Keratinocyte (primary cell): ENCODE measurements around the gene ANO2. TPM values are rescaled to one million over a fixed set of nuclear protein-coding genes. Genes with fewer than 3 reads are reported as not detected.

Experiments
- DNase-seq: peaks from one replicate; pipeline ENCODE4 v3.0.0-alpha.2; 2011; ENCODE audit warnings: low read depth, missing footprints, low spot score
- FAIRE-seq: peaks from 2 replicates; lab custom pipeline; 2011; peaks lifted over from hg19 to GRCh38; lab: Jason Lieb, UNC
- H2AFZ ChIP-seq: 2 replicates; pipeline ENCODE4 v1.6.0; 2012; ENCODE audit warnings: low read length, control low read depth, inconsistent platforms; ENCODE audit not compliant: control insufficient read depth
- H3K27ac ChIP-seq: 2 replicates; pipeline ENCODE4 v1.5.1; 2011; ENCODE audit warnings: low read length; ENCODE audit not compliant: control insufficient read depth, insufficient read depth
- H3K27me3 ChIP-seq: 3 replicates; pipeline ENCODE4 v1.6.0; 2011; ENCODE audit warnings: low read length; ENCODE audit not compliant: control insufficient read depth, insufficient read depth; ENCODE audit errors: extremely low read depth
- H3K36me3 ChIP-seq, 2 experiments: 2 replicates in 1 of 2; 3 replicates in 1 of 2; pipeline ENCODE4 v1.5.1; 2011; ENCODE audit warnings: low read length in 2 of 2, mild to moderate bottlenecking in 1 of 2; ENCODE audit not compliant: control insufficient read depth in 2 of 2, insufficient read depth in 2 of 2; ENCODE audit errors: extremely low read depth in 1 of 2
- H3K4me1 ChIP-seq: 3 replicates; pipeline ENCODE4 v1.5.1; 2011; ENCODE audit warnings: low read length; ENCODE audit not compliant: control insufficient read depth, insufficient read depth; ENCODE audit errors: extremely low read depth
- H3K4me2 ChIP-seq: 3 replicates; pipeline ENCODE4 v1.6.0; 2011; ENCODE audit warnings: low read depth, low read length; ENCODE audit not compliant: control insufficient read depth, insufficient read depth; ENCODE audit errors: extremely low read depth
- H3K4me3 ChIP-seq, 3 experiments: fragments of 200-600 bp in 1 of 3; sonication (generic) in 1 of 3; 2 replicates in 2 of 3; 3 replicates in 1 of 3; pipeline ENCODE4 v1.5.1; 2011 to 2016; ENCODE audit warnings: low read length in 3 of 3, mild to moderate bottlenecking in 3 of 3, control low read depth in 2 of 3, inconsistent platforms in 1 of 3, low read depth in 1 of 3, mixed read lengths in 1 of 3, mixed run types in 1 of 3, moderate library complexity in 1 of 3; ENCODE audit not compliant: control insufficient read depth in 2 of 3, insufficient read depth in 2 of 3; ENCODE audit errors: extremely low read depth in 1 of 3
- H3K79me2 ChIP-seq: 2 replicates; pipeline ENCODE4 v1.6.0; 2012; ENCODE audit warnings: low read length; ENCODE audit not compliant: control insufficient read depth, insufficient read depth
- H3K9ac ChIP-seq: 3 replicates; pipeline ENCODE4 v1.6.0; 2011; ENCODE audit warnings: low read length; ENCODE audit not compliant: control insufficient read depth, insufficient read depth; ENCODE audit errors: extremely low read depth
- H3K9me1 ChIP-seq: 3 replicates; pipeline ENCODE4 v1.6.0; 2011; ENCODE audit warnings: low read length; ENCODE audit not compliant: control insufficient read depth, insufficient read depth; ENCODE audit errors: extremely low read depth
- H3K9me3 ChIP-seq: 2 replicates; pipeline ENCODE4 v1.5.1; 2012; ENCODE audit warnings: low read depth, low read length; ENCODE audit not compliant: control insufficient read depth
- H4K20me1 ChIP-seq: 3 replicates; pipeline ENCODE4 v1.6.0; 2011; ENCODE audit warnings: low read length; ENCODE audit not compliant: control insufficient read depth, insufficient read depth; ENCODE audit errors: extremely low read depth
- CTCF ChIP-seq, 3 experiments: IDR thresholded peaks in 1 of 3; conservative IDR thresholded peaks in 1 of 3; optimal IDR thresholded peaks in 1 of 3; 2 replicates in 2 of 3; 3 replicates in 1 of 3; pipeline versions ENCODE3 to v1.5.1; 2011; ENCODE audit warnings: low read length in 3 of 3, mild to moderate bottlenecking in 3 of 3, moderate library complexity in 2 of 3, control low read depth in 1 of 3, inconsistent platforms in 1 of 3; ENCODE audit not compliant: insufficient read depth in 2 of 3; ENCODE audit errors: extremely low read depth in 1 of 3
- EZH2 ChIP-seq: IDR thresholded peaks from one replicate; pipeline ENCODE4 v1.6.1; 2012; ENCODE audit warnings: inconsistent platforms, mild to moderate bottlenecking, low read length, moderate library complexity
- dilution Hi-C: fragments of 300-500 bp; cut with MboI; formaldehyde crosslinking; loops from one replicate; pipeline ENCODE4 v1.7.0; 2020; ENCODE audit warnings: low sequenced_read_pairs; ENCODE audit not compliant: extremely low pct_ligation_motif_present
- polyA plus RNA-seq, 5 experiments: library from polyadenylated mRNA; depleted of rRNA in 3 of 5; stranded (reverse) in 3 of 5; stranded (forward) in 1 of 5; unstranded in 1 of 5; fragments of >200 nt; gene quantifications; 1 replicate in 1 of 5; 2 replicates in 3 of 5; 3 replicates in 1 of 5; pipeline versions ENCODE4 v1.2.1 to v1.2.3, GENCODE V29; 2011 to 2012; ENCODE audit warnings: missing spikeins in 2 of 5, low read depth in 1 of 5, low replicate concordance in 1 of 5

Gene ANO2
- polyA plus RNA-seq, 1 donor (not counting 4 experiments of a cell fraction or from before 2014, with no cell fraction given): 0.14 TPM

DNA sequence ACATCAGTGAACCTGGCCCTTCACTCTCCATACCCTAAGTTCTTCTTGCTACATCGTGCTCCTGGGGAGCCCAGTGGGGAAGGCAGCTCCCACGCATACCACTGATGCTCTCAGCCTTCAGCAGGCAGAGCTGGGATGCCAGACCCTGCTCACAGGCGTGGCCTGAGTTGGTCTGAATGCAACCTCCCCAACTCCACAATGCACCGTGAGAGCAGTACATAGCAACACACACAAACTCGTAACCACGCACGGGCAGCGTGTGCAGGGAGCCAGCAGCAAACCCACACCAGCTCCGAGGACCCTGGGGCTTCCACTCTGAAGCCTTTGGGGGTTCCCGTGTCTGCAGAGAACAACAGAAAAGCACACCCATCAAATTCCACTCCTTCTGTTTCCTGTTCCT, 37.3 kb downstream of the ANO2 start:
- FAIRE-seq (no peak), DNase-seq (no peak)
- no peaks in the 10 kb centered on the region for H4K20me1 ChIP-seq
- H3K27ac ChIP-seq: no peak overlapping the region
- TF ChIP-seq EZH2 (no peak), CTCF (optimal IDR thresholded peaks at IDR 0.05 in 1 of 3, IDR thresholded peaks at IDR 0.05 in 1 of 3, conservative IDR thresholded peaks at IDR 0.05 in 1 of 3; ENCODE audit: extremely low read depth in 1 of 3, insufficient read depth in 2 of 3, low read length in 3 of 3) (no peak)
- no peak overlapping the region for H3K4me3 ChIP-seq
- H3K4me2 ChIP-seq: no peak overlapping the region
- H2AFZ ChIP-seq: no peak overlapping the region
- no peaks in the 10 kb centered on the region for H3K4me1 ChIP-seq
- H3K9ac ChIP-seq: no peak overlapping the region
- no peaks in the 10 kb centered on the region for H3K9me1 ChIP-seq
- H3K9me3 ChIP-seq: no peaks in the 10 kb centered on the region
- dilution Hi-C loops: no loop called here
- H3K79me2 ChIP-seq: no peaks in the 10 kb centered on the region
- H3K36me3 ChIP-seq: no peaks in the 10 kb centered on the region
- H3K27me3 ChIP-seq: no peaks in the 10 kb centered on the region

DNA sequence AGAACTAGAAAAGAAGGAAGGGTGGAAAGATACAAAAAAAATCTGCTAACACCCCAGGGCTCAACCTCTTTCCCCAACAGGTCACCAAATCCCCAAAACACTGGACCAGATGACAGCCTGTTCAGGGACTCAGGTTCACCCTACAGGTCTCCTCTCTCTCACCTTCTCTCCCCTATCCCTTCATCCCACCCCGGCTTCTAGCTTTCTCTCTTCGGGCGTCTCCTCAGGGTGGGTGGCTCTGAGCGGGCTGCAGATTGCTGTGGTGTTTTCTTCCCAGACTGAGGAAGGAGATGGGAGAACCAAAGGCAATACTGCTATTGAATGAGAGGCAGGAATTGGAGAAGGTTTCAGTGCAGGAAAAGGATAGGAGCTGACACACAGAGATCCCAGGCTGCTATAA, 39.3 kb downstream of the ANO2 start:
- H3K27me3 ChIP-seq: no peaks in the 10 kb centered on the region
- no peak for DNase-seq
- H3K9me3 ChIP-seq: no peaks in the 10 kb centered on the region
- no peaks in the 10 kb centered on the region for H4K20me1 ChIP-seq
- H3K4me3 ChIP-seq: no peak overlapping the region
- H2AFZ ChIP-seq: no peak overlapping the region
- H3K4me2 ChIP-seq: no peak overlapping the region
- H3K9me1 ChIP-seq: no peaks in the 10 kb centered on the region
- FAIRE-seq: no peak
- dilution Hi-C loops: no loop called here
- H3K9ac ChIP-seq: no peak overlapping the region
- no peaks in the 10 kb centered on the region for H3K79me2 ChIP-seq
- no peak for TF ChIP-seq CTCF (optimal IDR thresholded peaks at IDR 0.05 in 1 of 3, IDR thresholded peaks at IDR 0.05 in 1 of 3, conservative IDR thresholded peaks at IDR 0.05 in 1 of 3; ENCODE audit: extremely low read depth in 1 of 3, insufficient read depth in 2 of 3, low read length in 3 of 3)
- no peak for TF ChIP-seq EZH2
- no peak overlapping the region for H3K27ac ChIP-seq
- no peaks in the 10 kb centered on the region for H3K36me3 ChIP-seq
- H3K4me1 ChIP-seq: no peaks in the 10 kb centered on the region
